ENCODE measurements around the gene SHISA4.
"Not testable (repeated sequence)": the region's sequence is repeated elsewhere in the genome, so short reads cannot be mapped to it uniquely, and the experiment has no call there.

The SHISA4 gene

DNA sequence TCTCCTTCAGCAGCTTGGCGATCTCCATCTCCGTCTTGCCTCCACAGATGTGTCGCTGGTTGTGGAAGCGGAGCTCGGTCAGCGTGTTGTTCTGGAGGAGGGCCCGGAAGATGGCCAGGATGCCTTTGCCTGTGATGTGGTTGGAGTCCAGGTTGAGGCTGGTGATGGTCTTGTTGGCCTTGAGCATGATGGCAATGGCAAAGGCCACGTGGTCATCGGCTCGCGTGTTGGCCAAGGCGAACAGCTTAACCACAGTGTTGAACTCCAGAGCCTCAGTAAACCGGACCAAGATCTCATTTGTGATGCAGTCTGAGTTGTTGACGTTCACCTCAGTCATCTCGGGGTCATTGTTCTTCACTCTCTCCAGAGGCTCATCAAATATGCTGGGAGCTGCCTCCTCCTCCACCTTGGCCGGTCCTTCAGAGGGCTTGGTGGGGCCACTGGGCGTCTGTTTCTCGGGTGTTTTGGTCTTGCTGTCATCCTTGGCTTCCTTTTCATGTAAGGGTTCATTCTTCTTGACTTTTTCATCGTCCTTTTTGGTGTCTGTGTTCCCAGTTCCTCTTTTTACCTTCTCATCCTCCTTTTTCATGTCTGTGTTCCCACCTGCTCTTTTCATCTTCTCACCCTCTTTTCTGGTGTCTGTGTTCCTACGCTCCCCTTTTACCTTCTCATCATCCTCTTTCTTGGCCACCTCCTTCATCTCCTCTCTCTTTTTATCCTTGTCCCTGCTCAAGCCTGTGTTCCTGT lies 11.2 kb downstream of the SHISA4 start:
- no peak for DNase-seq

DNA sequence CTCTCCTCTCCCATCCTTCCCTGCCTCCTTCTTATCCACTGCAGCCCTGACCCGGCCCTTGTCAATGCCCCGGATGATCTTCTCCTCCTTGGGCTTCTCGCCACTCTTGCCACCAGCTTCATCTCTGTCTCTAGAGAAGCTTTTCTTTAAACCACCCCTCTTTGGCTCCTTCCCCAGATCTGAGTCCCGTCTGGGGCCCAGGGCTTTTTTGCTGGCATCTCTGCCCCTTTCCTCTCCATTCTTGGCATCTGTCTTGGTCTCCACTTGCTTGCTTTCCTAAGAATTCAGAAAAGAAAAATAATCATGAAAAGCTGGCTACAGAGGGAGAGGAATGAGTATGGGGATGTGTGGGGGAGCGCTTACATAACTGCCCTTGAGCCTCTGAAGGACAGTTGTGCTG lies 11.8 kb downstream of the SHISA4 start:
- no peak for DNase-seq

DNA sequence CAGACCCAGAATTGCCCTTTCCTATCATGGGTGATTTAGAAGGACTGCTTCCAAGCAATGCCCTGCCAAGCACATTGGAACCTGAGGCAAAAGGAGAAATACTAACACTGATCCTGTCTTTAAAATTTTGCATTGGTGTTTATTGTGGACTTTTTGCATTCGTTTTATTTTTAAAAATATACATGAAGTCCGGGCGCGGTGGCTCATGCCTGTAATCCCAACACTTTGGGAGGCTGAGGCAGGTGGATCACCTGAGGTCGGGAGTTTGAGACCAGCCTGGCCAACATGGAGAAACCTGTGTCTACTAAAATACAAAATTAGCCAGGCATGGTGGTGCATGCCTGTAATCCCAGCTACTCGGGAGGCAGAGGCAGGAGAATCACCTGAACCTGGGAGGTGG lies 12.3 kb downstream of the SHISA4 start:
- DNase-seq: not testable (repeated sequence)

DNA sequence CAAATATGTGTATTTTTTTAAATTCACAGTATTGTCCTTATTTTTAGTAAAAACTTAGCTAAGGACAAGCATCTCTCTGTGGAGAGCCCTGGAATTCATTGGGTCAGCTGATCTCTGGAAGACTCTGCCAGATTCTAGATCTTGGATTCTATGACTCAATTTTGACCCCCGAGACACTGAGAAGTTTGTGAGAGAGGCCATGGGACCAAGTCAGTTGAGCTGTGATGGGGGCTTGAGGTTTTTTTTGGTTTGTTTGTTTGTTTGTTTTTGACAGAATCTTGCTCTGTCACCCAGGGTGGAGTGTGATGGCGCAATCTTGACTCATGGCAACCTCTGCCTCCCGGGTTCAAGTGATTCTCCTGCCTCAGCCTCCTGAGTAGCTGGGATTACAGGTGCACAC lies 13.5 kb downstream of the SHISA4 start:
- DNase-seq: no peak

DNA sequence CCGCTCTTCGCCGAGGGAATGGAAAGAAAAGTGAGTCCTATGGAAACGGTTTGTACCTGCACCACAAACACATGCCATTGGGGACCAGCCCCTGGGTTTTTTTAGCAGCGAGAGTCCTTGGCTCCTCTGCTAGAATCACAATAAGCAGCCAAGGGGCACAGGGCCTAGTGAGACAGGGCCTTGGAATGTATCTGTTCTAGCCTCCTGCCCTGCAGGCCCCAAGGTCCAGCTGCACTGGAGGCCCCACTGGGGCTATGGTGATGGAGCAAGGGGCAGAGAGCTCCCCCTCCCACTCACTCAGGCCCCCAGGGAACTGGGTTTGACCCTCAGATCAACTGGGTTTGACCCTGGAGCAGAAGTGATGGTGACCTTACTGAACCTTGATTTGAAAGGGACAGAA lies 14.4 kb downstream of the SHISA4 start:
- DNase-seq: no peak

DNA sequence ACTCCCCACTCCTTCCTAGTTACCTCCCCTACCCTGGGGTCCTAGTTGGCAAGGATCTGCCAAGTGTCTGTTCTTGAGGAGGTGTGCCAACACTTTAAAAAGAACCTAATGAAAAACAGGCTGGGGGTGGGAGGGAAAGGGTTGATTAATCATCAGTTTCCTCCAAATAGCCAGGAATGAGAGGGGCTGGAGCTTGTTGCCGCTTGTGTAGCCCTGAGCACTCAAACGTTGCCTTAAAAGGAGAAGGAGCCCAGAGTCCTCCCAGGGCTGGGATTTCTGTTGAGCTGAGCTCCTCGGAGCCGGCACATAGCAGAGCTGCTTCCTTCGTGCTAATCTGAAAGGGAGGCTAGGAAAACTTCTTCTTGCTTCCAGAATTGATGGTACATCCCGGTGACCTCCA lies 15.9 kb downstream of the SHISA4 start:
- no peak for DNase-seq

DNA sequence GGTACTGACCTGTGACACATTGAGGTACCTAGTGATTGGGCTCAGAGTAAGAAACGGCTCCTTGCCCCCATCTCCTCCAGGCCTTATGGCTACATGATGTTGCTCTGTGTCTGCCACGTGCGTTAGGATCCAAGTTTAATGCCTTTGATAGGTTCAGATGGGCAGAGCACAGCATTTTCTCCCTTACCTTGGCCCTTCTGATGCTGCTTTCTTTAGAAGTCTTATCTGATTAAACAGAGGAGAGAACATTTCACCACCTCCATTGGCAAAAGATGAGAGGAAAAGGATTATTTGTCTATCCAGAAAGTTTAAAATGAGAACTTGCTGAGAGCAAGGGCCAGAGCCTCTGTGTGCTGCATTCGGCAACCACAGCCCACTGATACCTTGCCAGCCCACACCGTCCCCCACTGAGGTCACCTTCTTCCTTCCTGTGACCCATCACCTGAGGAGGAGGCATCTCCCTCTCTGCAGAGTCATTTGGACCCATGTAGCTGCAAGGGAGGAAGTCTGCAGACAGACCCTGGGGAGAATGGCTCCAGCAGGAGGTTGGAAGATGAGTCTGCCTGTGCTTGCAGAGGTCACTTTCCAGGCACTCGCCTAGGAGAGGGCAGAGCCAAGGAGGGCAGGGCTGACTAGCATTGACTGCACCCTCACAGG lies 16.7 kb downstream of the SHISA4 start:
- DNase-seq: no peak

DNA sequence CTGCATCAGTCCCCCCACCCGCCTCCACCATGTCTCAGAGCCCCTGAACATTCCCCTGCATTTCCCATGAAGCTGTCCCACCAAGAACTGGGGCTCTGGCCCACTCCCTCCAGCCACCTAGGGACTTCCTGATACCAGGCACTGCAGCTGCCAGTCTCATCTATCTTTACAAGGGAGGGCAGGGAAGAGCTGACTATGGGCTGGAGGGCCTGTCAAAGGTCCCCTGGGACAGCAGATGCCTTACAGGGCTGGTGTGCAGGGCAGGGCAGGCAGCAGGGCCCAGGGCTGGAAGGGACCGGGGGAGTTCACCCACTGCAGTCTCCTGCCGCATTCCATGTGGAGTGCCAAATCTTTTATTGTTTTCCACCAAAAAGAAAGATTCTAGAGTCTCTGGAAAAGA lies 17.6 kb downstream of the SHISA4 start:
- DNase-seq: no peak

DNA sequence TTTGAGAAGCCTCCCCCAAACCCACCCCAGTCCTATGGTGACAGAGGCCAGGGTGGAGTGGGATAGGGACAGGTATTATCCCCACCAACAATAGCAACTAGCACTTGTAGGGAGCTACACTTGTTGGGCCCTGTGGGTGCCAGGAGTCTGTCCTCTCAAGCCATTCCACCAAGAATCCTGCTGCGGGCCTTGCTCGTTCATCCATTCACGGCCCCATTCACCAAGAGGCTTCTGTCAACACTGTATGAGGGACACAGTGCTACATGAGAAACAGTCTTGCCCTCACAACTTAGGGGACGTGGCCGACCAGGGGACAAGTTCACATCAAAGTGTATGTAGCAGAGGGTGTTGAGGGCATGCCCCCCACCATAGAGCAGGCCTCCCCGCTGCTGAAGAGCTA lies 18.9 kb downstream of the SHISA4 start:
- DNase-seq: no peak

DNA sequence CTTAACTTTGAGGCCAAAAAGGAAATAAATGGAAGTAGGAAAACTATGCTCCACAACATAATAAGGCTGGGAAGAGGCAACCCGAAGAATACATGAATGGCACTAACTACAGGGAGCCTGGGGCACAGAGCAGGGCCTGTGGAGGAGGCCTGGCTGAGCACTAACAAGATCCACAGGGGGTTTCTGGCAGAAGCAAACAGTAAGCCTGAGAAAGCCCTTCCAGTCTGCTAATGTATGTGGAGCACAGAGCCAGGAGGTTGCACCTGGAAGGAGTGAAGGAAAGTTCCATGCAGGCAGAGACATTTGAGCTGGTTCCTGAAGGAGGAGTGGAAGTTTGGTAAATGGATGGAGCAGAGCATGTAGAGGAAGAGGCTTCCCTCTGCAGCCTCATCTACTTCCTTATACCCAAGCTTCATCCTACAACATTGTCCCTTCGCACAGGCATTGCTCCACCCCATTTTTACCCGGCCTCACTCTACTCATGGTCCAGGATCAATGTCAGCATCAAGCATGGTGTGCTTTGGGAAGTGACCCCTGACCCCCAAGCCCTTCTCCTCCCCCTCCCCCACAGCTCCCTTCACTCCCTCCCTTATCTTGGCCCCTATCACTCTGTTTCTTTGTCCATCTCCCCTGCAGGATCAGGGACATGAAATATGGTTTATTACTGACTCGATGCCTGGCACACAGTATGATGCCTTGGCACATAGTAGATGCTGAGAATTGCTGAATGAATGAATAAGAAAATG lies 23.3 kb downstream of the SHISA4 start:
- DNase-seq: no peak

DNA sequence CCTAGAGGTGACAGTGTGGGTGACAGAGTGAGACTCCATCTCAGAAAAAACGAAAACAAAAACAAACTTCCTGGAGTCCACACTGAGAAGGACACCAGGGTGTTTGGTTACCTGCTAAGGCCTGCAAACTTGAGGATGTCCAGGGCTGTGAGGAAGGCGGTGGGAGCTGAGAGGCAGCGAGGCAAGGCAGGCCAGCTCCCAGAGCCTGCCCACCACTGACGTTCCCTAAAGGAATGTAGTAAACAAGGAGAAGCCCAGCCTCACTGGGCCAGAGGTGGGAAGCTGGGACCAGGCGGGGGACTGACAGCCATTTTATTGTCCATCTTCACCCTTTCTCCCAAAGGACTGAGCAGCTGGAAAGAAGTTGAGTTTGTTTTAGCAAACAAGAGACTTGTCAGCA lies 24.1 kb downstream of the SHISA4 start:
- DNase-seq: no peak

DNA sequence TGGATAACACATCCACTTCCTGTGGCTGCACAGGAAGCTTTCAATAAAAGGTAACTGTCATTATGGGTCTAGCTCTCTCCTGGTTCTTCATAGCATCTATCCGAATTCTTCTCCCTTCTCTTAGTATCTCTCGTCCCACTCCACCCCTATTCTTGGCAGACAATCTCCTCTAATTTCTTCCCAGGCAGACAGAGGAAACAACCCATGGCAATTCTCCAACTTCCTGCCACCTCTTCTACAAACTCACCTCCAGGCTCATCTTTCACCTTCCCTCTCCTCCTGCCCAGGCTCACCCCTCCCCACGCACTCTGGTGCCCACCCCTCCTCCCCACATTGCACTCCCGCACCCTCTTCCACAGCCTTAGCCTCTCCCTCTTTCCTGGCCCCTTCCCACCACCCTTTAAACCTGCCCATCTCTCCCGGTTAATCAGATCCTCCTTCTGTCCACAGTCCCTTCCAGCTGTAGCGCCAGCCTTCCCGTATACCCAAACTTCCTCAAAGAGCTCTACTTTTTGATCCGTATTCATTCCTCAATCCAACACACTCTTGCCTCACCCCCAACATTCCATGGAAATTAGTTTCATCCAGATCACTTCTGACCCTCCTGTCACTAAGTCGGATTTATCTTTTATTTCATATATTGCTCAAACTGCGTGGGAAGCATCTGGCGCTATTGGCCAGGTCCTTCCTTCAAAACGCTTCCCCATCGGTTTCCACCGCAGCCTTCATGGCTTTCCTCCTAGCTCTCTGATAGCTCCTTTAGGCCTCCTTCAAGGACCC lies 25.9 kb downstream of the SHISA4 start:
- DNase-seq: no peak

DNA sequence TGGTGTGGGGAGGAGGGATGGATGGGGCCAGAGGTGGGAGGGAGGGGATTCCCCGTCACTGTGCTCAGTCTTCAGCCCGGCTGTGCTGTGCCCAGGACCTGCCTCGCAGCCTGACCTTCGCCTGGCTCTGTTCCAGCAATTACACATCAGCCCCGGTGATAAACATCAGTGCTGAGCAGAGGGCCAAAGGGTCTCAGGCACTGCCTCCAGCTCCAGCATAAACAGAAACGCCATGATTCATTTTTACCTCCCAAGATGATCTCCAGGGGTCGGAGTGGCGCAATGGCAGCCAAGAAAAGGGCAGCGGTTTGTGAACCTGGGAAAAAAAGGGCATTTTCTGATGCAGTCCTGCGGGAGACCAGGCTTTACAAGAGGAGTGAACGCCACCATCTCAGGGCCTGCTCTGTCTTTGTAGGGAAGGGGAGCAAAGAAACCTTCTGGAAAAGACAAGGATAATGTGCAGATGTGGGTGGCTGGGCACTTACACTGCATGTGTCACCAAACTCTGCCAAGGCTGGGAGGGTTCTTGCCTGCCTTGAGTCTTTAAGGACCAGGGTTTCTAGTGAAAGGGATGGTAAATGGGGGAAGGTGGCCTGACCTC lies 28.1 kb downstream of the SHISA4 start:
- no peak for DNase-seq

DNA sequence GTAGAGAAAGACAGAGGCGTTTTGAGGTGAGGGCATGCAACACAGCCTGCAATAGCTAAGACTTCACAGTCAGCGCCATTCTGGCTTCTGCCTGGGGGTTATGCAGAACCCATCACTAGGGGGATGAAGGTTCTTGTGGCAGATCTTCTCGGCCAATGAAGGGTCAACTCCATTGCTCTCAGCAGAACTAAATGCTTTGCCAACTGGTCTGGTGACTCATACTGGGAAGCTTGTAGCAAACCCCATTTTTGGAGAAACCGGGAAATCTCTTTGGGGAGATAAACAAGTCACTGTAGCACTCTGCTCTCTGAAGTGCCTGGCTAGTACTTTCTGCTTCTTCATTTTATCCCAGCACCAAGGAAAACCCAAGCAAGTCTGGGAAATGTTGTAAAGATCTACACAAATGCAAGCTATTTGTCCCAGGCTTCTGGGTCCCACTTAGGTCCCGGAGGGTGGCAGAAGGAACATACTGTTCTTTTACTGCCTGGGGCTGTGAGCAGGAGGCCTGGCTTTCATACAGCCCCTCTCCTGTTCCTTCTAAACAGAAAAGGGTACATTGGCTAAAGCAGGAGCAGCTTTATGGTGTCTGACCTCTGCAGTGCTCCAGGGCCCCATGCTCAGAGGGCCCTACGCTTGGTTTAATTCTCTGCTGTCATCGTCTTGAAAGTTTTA lies 28.8 kb downstream of the SHISA4 start:
- no peak for DNase-seq

DNA sequence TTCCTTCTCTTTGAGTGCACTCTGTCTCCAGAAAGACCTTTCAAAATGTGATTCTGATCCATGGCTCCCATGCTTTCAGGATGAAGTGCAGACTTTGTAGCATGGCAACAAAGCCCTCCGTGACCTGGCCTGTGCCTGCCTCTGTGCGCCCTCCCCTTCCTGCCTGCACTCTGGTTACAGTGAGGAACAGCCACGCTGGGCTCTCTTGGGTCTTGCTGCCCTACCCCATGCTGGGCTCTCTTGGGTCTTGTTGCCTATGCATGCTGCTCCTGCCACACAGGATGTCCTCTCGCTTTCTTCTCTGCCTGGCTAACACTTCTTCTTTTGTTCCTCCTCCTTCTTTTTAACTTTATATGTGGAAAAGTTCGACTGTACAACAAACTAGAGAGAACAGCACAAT lies 29.6 kb downstream of the SHISA4 start:
- no peak for DNase-seq

DNA sequence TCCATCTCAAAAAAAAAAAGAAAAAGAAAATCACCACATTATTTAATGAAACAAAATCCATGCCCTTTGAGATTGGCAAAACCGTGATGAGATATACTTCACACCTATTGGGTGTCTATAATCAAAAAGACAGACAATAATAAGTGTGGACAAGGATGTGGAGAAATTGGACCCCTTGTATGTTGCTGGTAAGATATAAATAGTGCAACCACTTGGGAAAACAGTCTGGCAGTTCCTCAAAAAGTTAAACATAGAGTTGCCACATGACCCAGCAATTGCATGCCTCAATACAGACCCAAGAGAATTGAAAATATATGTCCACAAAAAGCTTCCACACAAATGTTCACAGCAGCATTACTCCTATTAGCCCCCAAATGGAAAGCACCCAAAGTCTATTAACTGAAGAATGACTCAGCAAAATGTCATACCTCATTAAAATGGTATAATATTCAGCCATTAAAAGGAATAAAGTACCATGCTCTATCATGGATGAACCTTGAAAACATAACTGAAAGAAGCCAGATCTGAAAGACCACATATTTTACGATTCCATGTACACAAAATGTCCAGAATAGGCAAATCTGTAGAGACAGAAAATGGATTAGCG lies 33.4 kb downstream of the SHISA4 start:
- DNase-seq: no peak

DNA sequence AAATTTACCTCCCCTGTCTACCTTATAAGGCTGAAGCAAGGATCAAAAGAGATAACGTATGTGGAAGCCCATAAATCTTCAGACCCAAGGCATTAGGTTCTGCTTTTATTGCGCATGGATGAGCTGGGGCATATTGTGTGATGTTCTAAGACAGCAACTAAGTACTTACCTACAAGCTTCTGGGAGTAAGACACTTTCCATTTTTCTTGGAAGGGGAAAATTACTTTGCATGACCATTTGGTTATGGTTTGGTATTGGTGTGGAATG lies 36.5 kb downstream of the SHISA4 start:
- no peak for DNase-seq

DNA sequence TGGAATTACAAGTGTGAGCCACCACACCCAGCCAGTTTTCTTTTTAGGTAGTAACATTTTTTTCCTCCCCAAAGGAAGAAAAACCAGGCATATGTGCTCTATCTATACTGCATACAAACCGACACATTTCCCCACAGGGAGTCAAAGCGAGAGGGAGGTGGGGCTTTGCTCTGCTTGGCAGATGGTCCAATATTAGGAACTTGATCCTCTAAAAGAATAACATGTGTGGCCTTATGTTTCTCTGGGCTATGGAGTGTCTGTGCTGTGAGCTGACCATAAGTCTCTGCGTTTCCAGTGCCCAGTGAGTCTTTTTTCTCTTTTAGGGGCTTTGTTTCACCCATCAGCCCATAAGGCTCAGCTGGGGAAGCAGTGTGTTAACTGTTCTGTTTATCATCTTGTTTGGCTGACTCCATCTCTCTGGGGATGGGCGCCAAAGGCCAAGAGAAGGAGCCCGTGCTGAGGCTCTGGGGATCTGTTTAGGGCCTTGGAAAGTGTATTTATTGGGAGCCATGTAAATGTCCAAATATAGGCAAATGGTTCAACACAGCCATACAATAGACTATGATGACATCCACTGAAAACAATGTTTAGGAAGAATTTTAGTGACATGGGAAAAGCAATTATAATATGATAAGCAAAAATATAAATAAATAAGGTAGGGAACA lies 37.4 kb downstream of the SHISA4 start:
- DNase-seq: no peak

DNA sequence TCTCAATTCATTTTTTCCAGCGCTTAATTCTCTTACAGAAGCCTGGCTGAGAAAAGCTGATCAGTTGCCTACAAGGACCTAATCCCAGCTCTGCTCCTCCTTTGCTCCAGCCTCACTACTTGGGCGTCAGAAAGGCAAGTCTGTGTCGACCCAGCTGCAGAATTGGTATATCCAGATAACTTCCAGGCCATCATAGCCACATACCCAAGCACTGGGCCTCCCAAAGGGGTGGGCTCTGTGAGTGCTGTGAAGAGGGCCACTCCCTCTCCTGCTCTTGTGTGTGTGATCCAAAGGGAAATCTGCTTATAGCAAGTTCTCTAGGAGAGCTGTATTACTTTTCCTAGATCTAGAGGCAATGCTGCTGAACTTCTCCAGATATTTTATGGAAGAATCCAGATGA lies 39.6 kb downstream of the SHISA4 start:
- no peak for DNase-seq

DNA sequence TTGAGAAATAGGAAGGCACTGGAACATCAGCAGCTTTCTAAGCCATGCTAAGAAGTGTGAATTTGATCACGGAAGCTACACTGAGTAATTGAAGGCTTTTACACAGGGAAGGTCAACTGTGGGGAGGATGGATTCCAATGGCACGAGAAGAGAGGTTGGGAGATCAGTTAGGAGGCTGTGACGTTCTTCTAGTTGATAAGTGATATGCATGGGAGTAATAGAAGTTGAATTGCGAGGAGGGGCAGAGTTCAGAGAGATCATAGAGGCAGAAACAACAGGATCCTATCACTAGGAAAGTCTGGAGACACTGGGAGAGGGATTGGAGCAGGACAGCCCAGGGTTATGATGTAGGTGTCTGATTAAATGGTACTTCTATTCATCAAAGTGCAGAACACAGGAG lies 41.4 kb downstream of the SHISA4 start:
- DNase-seq: no peak

DNA sequence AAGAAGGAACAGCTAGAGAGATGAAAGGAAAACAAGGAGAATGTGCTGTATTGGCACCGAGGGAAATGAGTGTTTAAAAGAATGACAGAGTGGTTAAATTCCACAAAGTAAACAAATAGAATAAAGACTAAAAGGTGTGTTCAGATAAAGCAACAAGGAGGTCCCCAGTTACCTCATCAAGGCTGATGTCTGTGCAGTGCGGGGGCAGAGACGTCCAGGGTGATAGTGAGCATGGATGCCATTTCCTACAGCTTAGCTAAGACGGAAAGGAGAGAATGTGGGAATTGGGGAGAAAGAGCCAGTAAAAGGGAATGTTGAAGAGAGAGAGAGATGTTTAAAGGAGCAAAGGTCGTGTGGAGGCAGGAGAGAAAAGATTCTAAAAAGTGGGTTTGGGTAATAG lies 42.1 kb downstream of the SHISA4 start:
- no peak for DNase-seq
